ENCODE measurements around the gene THOC7.

DNA sequence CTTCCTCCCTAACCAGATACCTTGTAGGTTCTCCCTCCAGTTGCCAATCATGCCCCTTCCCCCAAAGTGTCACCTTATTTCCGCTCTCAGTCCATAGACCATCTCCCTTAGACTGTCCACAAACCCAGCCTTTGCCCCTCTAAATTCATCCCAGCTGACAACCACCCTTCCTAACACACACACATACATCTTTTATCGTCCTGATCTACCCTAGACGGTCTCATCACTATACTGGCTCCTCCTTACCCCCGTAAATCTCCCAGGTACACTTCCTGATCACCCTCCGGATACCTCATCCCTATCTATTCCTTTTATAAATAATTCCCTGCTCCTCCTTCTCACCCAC lies 828 bp downstream of the THOC7 start:
- TF ChIP-seq, protein P1, sequence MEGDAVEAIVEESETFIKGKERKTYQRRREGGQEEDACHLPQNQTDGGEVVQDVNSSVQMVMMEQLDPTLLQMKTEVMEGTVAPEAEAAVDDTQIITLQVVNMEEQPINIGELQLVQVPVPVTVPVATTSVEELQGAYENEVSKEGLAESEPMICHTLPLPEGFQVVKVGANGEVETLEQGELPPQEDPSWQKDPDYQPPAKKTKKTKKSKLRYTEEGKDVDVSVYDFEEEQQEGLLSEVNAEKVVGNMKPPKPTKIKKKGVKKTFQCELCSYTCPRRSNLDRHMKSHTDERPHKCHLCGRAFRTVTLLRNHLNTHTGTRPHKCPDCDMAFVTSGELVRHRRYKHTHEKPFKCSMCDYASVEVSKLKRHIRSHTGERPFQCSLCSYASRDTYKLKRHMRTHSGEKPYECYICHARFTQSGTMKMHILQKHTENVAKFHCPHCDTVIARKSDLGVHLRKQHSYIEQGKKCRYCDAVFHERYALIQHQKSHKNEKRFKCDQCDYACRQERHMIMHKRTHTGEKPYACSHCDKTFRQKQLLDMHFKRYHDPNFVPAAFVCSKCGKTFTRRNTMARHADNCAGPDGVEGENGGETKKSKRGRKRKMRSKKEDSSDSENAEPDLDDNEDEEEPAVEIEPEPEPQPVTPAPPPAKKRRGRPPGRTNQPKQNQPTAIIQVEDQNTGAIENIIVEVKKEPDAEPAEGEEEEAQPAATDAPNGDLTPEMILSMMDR (IDR thresholded peaks at IDR 0.05; ENCODE audit: poor library complexity) = no peak
- TF ChIP-seq EZH2 (IDR thresholded peaks at IDR 0.05; ENCODE audit: borderline replicate concordance) (no peak), EZH2phosphoT487 (IDR thresholded peaks at IDR 0.05; ENCODE audit: low read depth, severe bottlenecking, unreplicated experiment) (no peak)
